Loucy (cell line): ENCODE measurements around the gene SPCS1.

Source experiments
- CTCF ChIP-seq: fragments of 200-600 bp; sonication (generic); conservative IDR thresholded peaks from 2 replicates; pipeline ENCODE4 v1.5.1; 2014; ENCODE audit warnings: mild to moderate bottlenecking, antibody characterized with exemption, low read length
- EZH2phosphoT487 ChIP-seq: fragments of 200-600 bp; IDR thresholded peaks from 2 replicates; pipeline ENCODE4 v1.6.1; 2018; ENCODE audit warnings: antibody characterized with exemption, mild to moderate bottlenecking, moderate library complexity, borderline replicate concordance

GRCh38 chr3:52754373-52754772 lies 48.5 kb downstream of the SPCS1 start:
- TF ChIP-seq CTCF (no peak), EZH2phosphoT487 (no peak)
